Stimulated activated CD4-positive, alpha-beta T cell treated with anti-CD3 and anti-CD28 coated beads, Interleukin-15, amount 100 ng/mL, for 24 hours (primary cell): ENCODE results near the gene CD44.
"Not testable (repeated sequence)": the region's sequence is repeated elsewhere in the genome, so short reads cannot be mapped to it uniquely, and the experiment has no call there.

Experiments
- DNase-seq: peaks from one replicate; pipeline ENCODE4 v3.0.0-alpha.2; 2020

CD44 gene

GRCh38 chr11:35216962-35217678, 78.1 kb downstream of the CD44 start:
- peak; percentile 19 for DNase-seq

- no peak for DNase-seq
These were observed 80.0 kb downstream of the CD44 start for GRCh38 chr11:35218956-35219355.

DNA sequence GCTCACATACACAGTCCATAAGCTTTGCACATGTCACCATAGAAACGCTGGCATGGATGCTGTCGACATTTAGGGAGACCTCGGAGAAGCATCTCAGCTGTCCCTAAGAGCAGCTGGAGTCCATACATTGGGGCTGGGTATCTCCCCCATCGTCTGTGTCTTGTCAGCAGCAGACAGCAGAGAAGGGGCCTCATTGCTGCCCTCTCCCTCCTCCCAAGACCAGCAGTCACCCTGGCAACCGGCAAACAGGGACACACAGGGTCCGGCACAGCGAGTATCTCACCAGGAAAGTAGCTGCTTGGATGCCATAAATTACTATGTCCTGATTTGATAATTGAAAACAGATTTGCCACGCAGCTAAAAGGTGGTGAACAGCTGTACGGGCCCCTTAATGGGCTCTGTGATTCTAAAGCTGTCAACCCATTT, 84.4 kb downstream of the CD44 start:
- no peak for DNase-seq

- DNase-seq = no peak
These were observed 85.0 kb downstream of the CD44 start for GRCh38 chr11:35223991-35224390.

DNA sequence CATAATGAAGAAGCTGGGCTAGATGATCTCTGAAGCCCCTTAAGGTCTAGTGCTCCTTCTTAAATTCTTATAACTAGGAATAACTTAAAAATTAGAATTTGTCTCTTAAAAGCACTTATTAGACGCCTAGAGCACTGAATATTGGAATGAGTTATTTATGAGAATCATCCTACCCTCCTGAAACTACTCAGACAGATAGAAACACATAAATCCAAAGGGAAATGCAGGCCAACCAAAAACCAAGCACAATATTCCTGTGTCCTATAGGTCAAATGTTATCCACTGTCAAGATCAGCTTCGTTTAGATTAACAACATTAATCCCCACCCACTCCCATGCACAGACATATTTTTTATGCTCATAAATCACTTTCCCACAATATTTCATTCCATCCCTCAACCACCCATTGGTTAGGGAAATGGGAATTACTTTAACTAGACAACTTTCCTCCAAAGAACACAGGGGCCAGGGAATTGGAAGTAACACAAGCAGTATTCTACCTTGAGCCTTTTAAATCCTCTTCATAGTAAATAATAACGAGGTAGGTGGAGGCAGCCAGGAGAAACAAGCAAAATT, 87.1 kb downstream of the CD44 start:
- DNase-seq = no peak

DNA sequence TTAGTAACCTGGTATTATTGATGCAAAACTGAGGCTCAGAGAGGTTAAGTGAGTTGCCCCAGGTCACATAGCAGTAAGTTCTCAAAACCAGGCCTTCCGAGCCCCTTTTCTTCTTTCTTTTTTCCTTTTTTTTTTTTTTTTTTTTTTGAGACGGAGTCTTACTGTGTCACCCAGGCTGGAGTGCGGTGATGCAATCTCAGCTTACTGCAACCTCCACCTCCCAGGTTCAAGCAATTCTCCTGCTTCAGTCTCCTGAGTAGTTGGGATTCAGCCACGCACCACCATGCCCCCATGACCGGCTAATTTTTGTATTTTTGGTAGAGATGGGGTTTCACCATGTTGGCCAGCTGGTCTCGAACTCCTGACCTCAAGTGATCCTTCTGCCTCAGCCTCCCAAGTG, 87.8 kb downstream of the CD44 start:
- not testable (repeated sequence) for DNase-seq

- no peak for DNase-seq
These were observed 88.8 kb downstream of the CD44 start for GRCh38 chr11:35227576-35228327.

DNA sequence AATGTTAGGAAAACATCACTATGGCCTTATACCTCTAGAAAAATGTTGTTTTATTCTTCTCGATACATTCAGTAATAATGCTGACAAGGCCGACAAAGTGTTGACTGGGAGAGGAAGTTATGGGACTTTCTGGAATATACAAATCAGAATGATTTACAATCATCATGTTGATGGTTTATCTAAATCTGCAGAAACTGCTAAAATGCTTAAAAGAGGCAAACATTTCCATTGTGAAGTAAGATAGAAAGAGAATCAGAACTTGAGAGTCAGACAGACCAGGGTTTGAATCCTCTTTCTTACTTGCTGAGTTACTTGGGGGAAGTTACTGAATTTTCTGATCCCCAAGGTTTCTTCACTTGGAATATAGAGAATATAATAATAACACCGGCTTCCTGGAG, 89.4 kb downstream of the CD44 start:
- DNase-seq = no peak

DNA sequence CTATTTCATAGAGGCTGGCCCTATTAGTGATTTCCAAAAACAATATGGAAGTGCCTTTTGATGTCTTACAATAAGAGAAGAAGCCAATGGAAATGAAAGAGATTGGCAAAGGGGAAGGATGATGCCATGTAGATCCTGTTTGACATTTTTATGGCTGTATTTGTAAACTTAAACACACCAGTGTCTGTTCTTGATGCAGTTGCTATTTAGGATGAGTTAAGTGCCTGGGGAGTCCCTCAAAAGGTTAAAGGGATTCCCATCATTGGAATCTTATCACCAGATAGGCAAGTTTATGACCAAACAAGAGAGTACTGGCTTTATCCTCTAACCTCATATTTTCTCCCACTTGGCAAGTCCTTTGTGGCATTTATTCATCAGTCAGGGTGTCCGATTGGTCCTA, 91.4 kb downstream of the CD44 start:
- DNase-seq = no peak

GRCh38 chr11:35231076-35231860, 92.3 kb downstream of the CD44 start:
- DNase-seq = no peak

DNA sequence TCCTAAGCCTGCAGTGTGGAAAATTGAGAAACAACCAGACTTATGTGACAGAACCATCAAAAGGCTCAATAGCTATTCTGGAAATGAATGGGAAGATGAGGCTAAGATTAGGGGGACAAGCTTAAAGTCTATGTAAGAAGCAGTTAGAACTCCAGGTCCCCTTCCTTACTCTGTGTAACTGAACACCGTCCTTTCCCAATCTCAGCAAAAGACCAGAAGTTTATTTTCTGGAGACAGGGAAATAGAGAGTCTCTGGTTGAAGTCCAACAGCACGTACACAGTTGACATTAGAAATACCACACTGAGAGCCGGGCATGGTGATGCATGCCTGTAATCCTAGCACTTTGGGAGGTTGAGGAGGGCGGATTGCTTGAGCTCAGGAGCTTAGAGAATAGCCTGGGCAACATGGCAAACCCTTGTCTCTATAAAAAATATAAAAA, 93.9 kb downstream of the CD44 start:
- DNase-seq = no peak

DNA sequence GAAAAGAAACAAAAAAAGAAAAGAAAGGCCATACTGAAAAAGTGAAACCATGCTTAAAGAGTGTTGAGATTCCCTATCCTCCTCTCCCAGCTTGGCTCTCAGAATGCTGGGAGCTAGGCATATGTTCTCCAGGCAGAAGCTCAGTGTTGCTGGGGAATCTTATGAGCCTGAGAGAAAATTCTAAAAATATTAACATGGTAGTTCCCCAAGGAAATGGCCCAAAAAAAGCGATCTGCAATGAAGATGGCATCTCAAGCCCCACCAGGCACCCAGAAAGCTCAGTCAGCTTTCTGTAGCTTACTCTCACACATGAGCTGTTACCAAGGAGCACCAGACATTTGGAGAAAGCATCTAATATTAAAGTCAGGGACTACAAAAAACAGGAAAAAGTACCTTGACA, 94.5 kb downstream of the CD44 start:
- DNase-seq = no peak

DNA sequence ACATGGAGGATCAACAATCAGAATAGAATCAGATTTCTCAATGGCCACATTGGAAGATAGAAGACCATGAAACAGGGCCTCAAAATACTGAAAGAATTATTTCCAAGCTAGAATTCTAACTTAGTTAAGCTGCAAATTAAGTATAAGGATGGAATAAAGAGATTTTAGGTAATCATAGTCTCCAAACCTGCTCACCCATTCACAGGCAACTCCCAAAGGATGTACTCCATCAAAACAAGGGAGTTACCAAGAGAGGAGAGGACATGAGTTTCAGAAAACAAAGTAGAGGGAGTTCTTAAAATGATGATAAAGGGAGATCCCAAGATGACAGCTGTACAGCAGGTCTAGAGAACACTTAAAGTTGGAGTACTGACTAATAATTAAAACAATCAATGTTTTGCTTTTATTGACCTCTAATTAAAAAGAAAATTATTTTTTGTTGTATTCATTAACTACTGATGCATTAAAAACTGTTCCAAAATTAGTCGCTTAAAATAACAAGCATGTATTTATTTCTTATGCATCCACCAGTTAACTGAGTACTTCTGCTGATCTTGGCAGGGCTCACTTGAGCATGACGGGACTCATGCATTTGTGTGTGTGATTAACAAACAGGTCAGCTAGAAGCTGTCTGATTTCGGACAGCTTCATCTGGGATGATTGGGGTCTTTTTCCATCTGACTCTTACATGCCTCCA, 95.6 kb downstream of the CD44 start:
- DNase-seq = no peak

- DNase-seq = no peak
These were observed 96.1 kb downstream of the CD44 start for GRCh38 chr11:35235157-35235468.

- no peak for DNase-seq
These were observed 96.5 kb downstream of the CD44 start for GRCh38 chr11:35235498-35235897.

- peak; percentile 72 for DNase-seq
These were observed 97.1 kb downstream of the CD44 start for GRCh38 chr11:35235936-35236666.

GRCh38 chr11:35236667-35237003, 97.7 kb downstream of the CD44 start:
- peak; percentile 19 for DNase-seq

- no peak for DNase-seq
These were observed 98.4 kb downstream of the CD44 start for GRCh38 chr11:35237351-35237750.

DNA sequence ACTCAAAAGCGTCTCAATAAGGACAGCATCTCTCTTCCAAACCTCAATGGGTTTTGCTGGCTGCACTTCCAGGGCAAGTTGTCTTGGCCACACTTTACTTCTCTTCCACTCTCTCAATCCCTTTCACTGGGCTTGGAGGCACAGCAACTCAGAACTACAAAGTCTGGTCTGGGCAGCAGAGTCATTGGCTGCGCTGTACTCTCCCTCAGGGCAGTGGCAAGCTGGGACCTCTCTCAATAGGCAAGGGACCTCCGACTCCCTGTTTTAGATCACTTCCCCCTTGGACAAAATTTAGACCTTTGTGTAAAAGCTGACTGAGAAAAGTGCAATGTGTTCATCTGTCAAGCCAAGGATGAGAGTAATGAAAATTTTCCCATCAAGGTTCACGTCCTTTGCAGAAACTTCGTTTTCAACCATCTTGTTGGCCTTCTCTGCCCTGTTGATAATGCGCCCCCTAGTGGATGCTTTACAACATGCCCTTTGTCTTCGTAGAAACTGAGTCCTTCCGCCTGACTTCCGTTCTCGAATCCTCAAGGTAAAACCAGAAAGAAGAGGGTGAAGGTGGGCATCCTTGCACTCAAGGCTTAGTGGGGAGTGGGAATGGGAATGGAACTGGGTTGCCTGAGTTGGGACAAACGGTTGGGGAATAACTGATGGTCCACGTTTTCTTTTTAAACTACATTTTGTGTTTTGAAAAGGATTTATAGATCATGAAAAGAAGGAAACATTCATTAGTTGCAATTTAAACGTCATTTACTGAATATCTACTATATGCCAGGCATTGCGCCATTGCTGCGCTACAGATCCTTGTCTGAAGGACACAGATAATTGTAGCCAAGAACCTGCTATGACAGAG, 99.1 kb downstream of the CD44 start:
- peak; percentile 73 for DNase-seq

- no peak for DNase-seq
These were observed 99.9 kb downstream of the CD44 start for GRCh38 chr11:35238882-35239281.

DNA sequence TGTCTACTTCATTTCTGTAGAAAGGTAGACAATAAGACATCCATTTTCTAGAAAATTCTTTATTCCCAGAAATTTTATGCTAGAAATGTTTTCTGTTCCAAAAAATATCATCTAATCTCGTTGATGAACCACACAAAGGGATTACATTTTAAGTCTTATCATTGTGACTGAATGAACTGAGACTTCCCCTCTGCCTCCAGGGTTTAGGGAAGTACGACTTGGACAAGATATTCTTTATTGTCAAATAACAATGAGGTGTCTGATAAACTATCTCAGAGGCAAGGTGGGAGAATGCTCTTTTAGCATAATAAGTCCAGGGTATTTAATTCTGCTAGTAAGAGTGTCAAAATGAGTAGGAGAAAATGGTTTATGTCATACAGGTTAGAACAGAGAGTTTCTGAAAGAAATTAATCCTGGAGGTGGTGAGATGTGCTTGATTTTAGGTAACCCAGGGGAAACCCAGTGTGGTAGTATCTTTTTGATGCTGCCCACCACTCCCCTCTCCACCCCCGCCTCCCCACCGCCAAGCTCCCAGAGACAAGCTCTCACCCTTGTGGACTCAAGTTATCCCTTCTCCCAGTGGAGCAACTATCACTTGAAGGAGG, 100.6 kb downstream of the CD44 start:
- no peak for DNase-seq
